Tongue (tissue), 2 donors: ENCODE results near the gene SGK1. TPM values are rescaled to one million over a fixed set of nuclear protein-coding genes. Genes with fewer than 3 reads are reported as not detected.
"Not testable (repeated sequence)": the region's sequence is repeated elsewhere in the genome, so short reads cannot be mapped to it uniquely, and the experiment has no call there.

ENCODE experiments used
- DNase-seq: peaks from one replicate; pipeline ENCODE4 v3.0.0-alpha.2; 2015
- total RNA-seq: library from RNA; depleted of rRNA; stranded (reverse); fragments of >200 nt; gene quantifications from one replicate; pipeline ENCODE4 v1.2.3, GENCODE V29; 2014

The SGK1 gene
- total RNA-seq, 1 donor from 2014 or later: 59.6 TPM

DNA sequence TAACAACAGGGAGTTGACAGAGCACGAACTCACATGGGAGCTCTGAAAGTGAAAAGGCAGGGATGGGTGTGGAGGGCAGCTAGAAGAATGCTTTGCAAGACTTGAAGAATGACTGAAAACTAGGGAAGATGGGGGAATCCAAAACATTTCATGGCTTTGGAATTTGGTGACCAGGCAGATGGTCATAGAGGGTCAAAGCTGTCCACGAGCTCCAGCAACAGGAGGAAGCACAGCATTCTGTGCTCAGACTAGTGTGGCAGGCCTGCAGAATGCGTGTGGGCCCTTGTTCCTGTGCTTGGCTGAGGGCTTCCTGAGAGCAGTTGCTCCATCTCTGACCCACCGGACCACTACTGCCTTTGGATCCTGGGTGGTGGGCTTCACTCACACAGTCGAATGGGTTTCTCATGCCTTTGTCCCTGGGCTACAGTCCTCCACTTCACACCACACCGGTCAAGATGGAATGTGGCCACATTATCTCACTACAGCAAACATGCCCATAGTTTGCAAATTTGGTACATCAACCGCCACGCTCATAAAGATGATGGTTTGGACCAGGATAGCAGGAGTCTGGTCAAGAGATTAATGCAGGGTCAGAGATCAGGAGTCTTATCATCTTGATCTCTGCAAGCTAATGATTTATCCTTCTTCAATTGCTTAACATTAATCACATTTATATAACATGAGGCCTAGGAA is 100.7 kb downstream of the SGK1 start:
- no peak for DNase-seq

GRCh38 chr6:134216301-134217010 is 101.5 kb downstream of the SGK1 start:
- no peak for DNase-seq

- DNase-seq: not testable (repeated sequence)
Measured at GRCh38 chr6:134213410-134213809, 104.5 kb downstream of the SGK1 start.

- no peak for DNase-seq
Measured at GRCh38 chr6:134211297-134211696, 106.6 kb downstream of the SGK1 start.

GRCh38 chr6:134207421-134207820 is 110.5 kb downstream of the SGK1 start:
- no peak for DNase-seq

GRCh38 chr6:134205366-134205765 is 112.5 kb downstream of the SGK1 start:
- no peak for DNase-seq

DNA sequence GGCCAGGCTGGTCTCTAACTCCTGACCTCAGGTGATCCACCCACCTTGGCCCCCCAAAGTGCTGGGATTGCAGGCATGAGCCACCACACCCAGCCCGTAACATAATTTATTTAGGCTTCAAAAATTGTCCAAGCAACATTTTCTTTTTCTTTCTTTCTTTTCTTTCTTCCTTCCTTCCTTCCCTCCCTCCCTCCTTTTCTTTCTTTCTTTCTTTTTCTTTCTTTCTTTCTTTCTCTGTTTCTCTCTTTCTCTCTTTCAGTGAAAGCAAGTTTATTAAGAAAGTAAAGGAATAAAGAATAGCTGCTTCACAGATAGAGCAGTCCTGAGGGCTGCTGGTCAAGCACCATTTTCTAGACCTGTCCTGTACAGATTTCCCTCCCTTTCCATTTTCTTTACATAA is 113.2 kb downstream of the SGK1 start:
- not testable (repeated sequence) for DNase-seq

DNA sequence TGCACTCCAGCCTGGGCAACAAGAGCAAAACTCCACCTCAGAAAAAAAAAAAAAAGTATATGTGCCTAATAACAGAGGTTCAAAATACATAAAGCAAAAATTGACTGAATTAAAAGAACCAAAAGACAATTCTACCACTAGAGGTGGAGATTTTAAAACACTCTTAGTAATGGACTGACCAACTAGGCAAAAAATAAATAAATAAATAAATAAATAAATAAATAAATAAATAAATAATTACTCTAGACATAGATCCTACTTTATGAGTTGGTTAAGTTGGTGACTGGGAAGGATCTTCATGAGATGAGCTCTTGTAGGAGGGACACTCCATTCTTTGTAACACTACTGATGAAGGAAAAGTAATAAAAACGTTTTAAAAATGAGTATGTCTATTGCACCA is 113.9 kb downstream of the SGK1 start:
- no peak for DNase-seq

GRCh38 chr6:134201716-134202115 is 116.2 kb downstream of the SGK1 start:
- DNase-seq: no peak

GRCh38 chr6:134199848-134200606 is 117.9 kb downstream of the SGK1 start:
- DNase-seq: no peak

- no peak for DNase-seq
Measured at GRCh38 chr6:134198093-134198492, 119.8 kb downstream of the SGK1 start.

DNA sequence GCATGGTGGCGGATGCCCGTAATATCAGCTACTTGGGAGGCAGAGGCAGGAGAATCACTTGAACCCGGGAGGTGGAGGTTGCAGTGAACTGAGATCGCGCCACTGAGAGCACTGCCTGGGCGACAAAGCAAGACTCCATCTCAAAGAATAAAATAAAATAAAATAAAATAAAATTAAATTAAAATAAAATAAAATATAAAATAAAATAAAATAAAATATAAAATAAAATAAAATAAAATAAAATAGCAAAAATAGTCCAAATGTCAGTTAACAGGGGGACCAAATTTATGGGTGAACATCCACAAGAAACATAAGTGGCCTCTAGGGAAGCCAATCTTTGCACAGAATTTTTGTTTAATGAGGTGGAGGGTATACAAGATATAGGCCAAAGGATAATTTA is 120.2 kb downstream of the SGK1 start:
- not testable (repeated sequence) for DNase-seq

GRCh38 chr6:134196568-134197193 is 121.2 kb downstream of the SGK1 start:
- DNase-seq: no peak

GRCh38 chr6:134195985-134196384 is 121.9 kb downstream of the SGK1 start:
- no peak for DNase-seq

DNA sequence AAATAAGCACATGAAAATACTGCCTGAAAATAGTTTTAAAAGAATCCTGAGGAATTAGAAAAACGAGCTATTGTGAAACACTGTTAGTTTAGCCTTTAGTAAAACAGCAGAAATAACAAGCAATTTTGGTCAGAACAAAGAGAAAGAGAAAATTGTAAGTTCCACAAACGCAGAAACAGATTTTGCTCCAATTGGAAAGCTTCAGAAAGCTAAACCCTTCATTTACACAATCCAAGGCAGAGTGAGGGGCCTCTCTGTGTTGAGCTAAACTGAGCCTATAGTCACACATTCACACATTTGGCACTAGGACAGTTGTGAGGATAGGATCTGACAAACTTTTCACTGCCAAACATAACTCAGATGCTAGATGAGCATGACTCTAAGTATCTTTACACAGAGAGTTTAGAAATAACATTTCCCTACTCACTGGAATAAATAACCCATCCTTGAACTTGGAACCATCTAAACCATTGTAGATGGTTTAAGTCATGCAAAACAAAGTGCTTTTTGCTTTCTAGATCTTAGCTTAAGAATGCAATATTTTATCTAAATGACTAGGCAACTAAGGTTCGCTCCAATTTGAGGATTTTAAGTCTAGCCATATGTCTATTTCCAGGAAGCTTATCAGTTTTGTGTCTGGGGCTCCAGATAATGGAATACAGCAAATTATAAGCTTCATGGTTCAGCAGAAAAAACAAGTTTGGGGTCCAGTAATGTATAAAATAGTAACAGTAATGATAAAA is 122.6 kb downstream of the SGK1 start:
- peak; percentile 47 for DNase-seq

- DNase-seq: no peak
Measured at GRCh38 chr6:134193536-134194498, 124.1 kb downstream of the SGK1 start.

- DNase-seq: not testable (repeated sequence)
Measured at GRCh38 chr6:134192609-134193008, 125.3 kb downstream of the SGK1 start.

- DNase-seq: no peak
Measured at GRCh38 chr6:134190883-134191282, 127.0 kb downstream of the SGK1 start.

GRCh38 chr6:134187751-134188150 is 130.2 kb downstream of the SGK1 start:
- no peak for DNase-seq

- no peak for DNase-seq
Measured at GRCh38 chr6:134187154-134187553, 130.8 kb downstream of the SGK1 start.

DNA sequence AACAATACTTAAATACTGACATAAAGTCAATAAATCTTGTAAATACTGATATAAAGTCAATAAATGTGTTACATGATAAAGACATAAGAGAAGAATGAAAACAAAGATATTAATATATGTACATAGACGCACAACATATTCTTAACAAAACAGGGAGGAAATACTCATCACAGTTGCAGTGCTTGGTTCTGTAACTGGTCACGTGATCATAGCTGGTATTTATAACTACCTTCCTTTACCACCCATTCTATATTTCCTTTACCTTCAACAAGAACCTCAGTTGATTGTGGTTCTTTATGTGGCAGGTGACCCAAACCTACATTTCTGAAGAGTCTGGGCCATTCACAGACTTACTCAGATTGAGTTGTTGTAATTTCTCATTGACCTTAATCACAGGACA is 131.6 kb downstream of the SGK1 start:
- no peak for DNase-seq
